Lung (tissue), 12 donors: ENCODE data around the gene ANTXR1. TPM values are rescaled to one million over a fixed set of nuclear protein-coding genes. Genes with fewer than 3 reads are reported as not detected.
A peak's percentile ranks its signal among the peaks of the same experiment; 100 is the strongest.

Source experiments
- ATAC-seq: fragments of 200-7000 bp; cut with Tn5 transposase; one replicate; pipeline ENCODE4 v1.9.1; 2020; ENCODE audit warnings: moderate number of reproducible peaks; ENCODE audit not compliant: insufficient read depth, low FRiP score
- DNase-seq, 3 donors: peaks; one replicate each; pipeline ENCODE4 v3.0.0-alpha.2; 2013 to 2017
- H3K27ac ChIP-seq, 2 donors: one replicate each; pipeline ENCODE4 v1.5.1; 2013; ENCODE audit warnings: mild to moderate bottlenecking in 2 of 2, moderate library complexity in 2 of 2, control low read depth in 1 of 2, inconsistent platforms in 1 of 2, low read depth in 1 of 2, low read length in 1 of 2
- H3K27me3 ChIP-seq, 3 donors: one replicate each; pipeline ENCODE4 v1.5.1; 2013; ENCODE audit warnings: low read length in 2 of 3; ENCODE audit not compliant: control insufficient read depth in 3 of 3, insufficient read depth in 3 of 3
- H3K36me3 ChIP-seq, 4 donors: one replicate each; pipeline ENCODE4 v1.5.1; 2013; ENCODE audit warnings: low read length in 4 of 4, mild to moderate bottlenecking in 1 of 4, moderate library complexity in 1 of 4; ENCODE audit not compliant: control insufficient read depth in 4 of 4, insufficient read depth in 4 of 4
- H3K4me1 ChIP-seq, 5 donors: one replicate each; pipeline ENCODE4 v1.5.1; 2013; ENCODE audit warnings: low read length in 5 of 5, mild to moderate bottlenecking in 2 of 5, moderate library complexity in 1 of 5; ENCODE audit not compliant: control insufficient read depth in 5 of 5, insufficient read depth in 5 of 5
- H3K4me3 ChIP-seq: one replicate; pipeline ENCODE4 v1.5.1; 2013; ENCODE audit warnings: mild to moderate bottlenecking, control low read depth, moderate library complexity
- H3K9ac ChIP-seq, 2 donors: one replicate each; pipeline ENCODE4 v1.5.1; 2013; ENCODE audit warnings: low read length in 2 of 2, control low read depth in 1 of 2; ENCODE audit not compliant: insufficient read depth in 1 of 2
- H3K9me3 ChIP-seq, 4 donors: one replicate each; pipeline ENCODE4 v1.5.1; 2013; ENCODE audit warnings: low read length in 3 of 4, mild to moderate bottlenecking in 1 of 4, moderate library complexity in 1 of 4; ENCODE audit not compliant: control insufficient read depth in 4 of 4, insufficient read depth in 3 of 4
- CTCF ChIP-seq: IDR thresholded peaks from 2 replicates; pipeline ENCODE4 v1.5.1; 2012; ENCODE audit warnings: mild to moderate bottlenecking; ENCODE audit errors: control extremely low read depth, extremely low read depth
- WGBS, 2 donors: extraction: QIAGEN DNeasy Blood & Tissue Kit; methylation state at CpG; one replicate each; pipeline ENCODE4 v1.1.7; 2013; 5-methylcytosine and 5-hydroxymethylcytosine counted together
- polyA plus RNA-seq, 2 donors: library from polyadenylated mRNA; stranded (reverse); fragments of 200-250 nt; gene quantifications; one replicate each; pipeline ENCODE4 v1.2.1, GENCODE V29; 2013
- total RNA-seq, 2 donors: library from RNA; depleted of rRNA in 1 of 2; stranded (reverse); fragments of >200 nt in 1 of 2; gene quantifications; one replicate each; pipeline ENCODE4 v1.2.1, GENCODE V29; 2014 to 2021
- donor health status: control.
- donor health status: control.
- donor health status: Bipolar disorder and iron deficiency.
- donor health status: healthy.
- donor health status: DM: yes; HTN: yes; CAD: no.

The ANTXR1 gene
- total and polyA plus RNA-seq, 4 donors: 13.4 to 81.0 (median 34.8) TPM

DNA sequence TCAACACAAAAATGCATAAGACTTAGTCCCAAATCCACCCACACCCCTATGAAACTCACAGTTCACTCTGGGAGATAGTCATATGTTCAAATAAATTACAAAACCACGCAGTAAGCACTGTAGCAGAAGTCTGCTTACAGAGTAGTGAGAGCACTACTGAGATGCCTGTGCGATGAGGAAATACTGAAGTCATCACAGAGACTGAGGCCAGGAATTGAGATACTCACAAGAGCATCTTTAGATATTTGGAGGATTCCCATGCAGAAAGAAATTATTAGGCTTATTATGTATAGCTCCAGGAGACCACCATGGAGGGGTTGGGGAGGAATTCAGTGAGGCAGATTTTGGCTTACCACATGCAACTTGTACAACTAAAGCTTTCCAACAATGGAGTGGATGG, 82.3 kb downstream of the ANTXR1 start:
- no peak overlapping the region for H3K9ac ChIP-seq
- H3K4me1 ChIP-seq: no peaks in the 10 kb centered on the region
- no peak overlapping the region for H3K4me3 ChIP-seq
- no peak for TF ChIP-seq CTCF
- H3K27ac ChIP-seq: no peak overlapping the region
- H3K27me3 ChIP-seq: no peaks in the 10 kb centered on the region
- WGBS, 2 donors: 73 to 89% methylated on average over 2 of the region's 2 CpGs
- H3K36me3 ChIP-seq: peaks cover 0 to 27% (median 9%) of the 10 kb centered on the region in 4 donors
- H3K9me3 ChIP-seq: no peaks in the 10 kb centered on the region
- DNase-seq (no peak), ATAC-seq (peak; percentile 46)

GRCh38 chr2:69096326-69097095, 83.5 kb downstream of the ANTXR1 start:
- Histone ChIP-seq H3K9me3 (no peaks in the 10 kb centered on the region), H3K4me3 (no peak overlapping the region), H3K9ac (no peak overlapping the region), H3K27me3 (no peaks in the 10 kb centered on the region), H3K4me1 (no peaks in the 10 kb centered on the region), H3K27ac (no peak overlapping the region), H3K36me3 (peaks cover 0 to 25% (median 7%) of the 10 kb centered on the region in 4 donors)
- no peak for ATAC-seq
- DNase-seq: no peak
- TF ChIP-seq CTCF: no peak
- WGBS, 2 donors: 86 to 88% methylated on average over 2 of the region's 2 CpGs

- H3K27me3 ChIP-seq: no peaks in the 10 kb centered on the region
- no peak overlapping the region for H3K27ac ChIP-seq
- peaks cover 0 to 19% (median 4%) of the 10 kb centered on the region in 4 donors for H3K36me3 ChIP-seq
- H3K4me3 ChIP-seq: no peak overlapping the region
- no peaks in the 10 kb centered on the region for H3K9me3 ChIP-seq
- WGBS, 2 donors: 48 to 58% methylated on average over 2 of the region's 2 CpGs
- ATAC-seq (peak; percentile 20), DNase-seq (no peak)
- no peak overlapping the region for H3K9ac ChIP-seq
- no peaks in the 10 kb centered on the region for H3K4me1 ChIP-seq
- TF ChIP-seq CTCF: no peak
Measured at GRCh38 chr2:69097148-69097610, 84.2 kb downstream of the ANTXR1 start.
